ENCODE measurements around the gene TJP3.

DNA sequence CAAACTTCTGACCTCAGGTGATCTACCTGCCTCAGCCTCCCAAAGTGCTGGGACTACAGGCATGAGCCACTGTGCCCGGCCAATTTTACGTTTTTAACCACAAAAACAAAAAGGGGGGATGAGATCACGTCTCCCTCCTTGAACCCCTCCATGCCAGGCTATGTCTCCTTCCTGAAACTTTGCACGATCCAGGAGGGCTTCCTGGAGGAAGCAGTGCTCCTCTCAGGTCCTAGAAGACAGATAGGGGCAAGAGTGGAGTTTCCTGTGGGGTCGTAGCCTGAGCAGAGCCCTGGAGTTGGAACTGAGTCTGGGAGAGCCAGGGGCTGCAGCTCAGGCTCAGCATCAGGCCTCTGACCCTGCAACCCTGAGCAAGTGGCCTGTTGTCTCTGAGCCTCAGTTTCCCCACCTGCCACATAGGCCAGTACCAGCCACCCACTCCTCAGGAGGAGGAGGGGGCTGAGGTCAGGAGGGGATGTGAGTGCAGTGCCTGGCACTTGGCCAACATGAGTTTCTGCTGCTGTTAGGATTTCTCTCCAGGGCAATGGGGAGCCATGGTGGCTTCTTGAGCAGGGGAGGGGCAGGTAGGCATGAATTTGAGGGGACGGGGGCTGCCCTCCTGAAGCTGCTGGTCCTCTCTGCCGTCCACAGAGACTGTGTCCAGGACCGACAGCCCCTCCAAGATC is 37.3 kb downstream of the TJP3 start:
- TF ChIP-seq, protein P1, sequence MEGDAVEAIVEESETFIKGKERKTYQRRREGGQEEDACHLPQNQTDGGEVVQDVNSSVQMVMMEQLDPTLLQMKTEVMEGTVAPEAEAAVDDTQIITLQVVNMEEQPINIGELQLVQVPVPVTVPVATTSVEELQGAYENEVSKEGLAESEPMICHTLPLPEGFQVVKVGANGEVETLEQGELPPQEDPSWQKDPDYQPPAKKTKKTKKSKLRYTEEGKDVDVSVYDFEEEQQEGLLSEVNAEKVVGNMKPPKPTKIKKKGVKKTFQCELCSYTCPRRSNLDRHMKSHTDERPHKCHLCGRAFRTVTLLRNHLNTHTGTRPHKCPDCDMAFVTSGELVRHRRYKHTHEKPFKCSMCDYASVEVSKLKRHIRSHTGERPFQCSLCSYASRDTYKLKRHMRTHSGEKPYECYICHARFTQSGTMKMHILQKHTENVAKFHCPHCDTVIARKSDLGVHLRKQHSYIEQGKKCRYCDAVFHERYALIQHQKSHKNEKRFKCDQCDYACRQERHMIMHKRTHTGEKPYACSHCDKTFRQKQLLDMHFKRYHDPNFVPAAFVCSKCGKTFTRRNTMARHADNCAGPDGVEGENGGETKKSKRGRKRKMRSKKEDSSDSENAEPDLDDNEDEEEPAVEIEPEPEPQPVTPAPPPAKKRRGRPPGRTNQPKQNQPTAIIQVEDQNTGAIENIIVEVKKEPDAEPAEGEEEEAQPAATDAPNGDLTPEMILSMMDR (IDR thresholded peaks at IDR 0.05): no peak
- no peak for TF ChIP-seq POLR2A (IDR thresholded peaks at IDR 0.05)
